IMR-90 (cell line): ENCODE data around the gene DSCAM. TPM values are rescaled to one million over a fixed set of nuclear protein-coding genes. Genes with fewer than 3 reads are reported as not detected.

Experiments used
- ATAC-seq: fragments of 200-7000 bp; cut with Tn5 transposase; 2 replicates; pipeline ENCODE4 v1.9.1; 2020; ENCODE audit warnings: low read depth, mild to moderate bottlenecking, moderate library complexity
- BruUV-seq: library from RNA; stranded (reverse); fragments of 400-500 nt; replicated peaks from 2 replicates; lab custom pipeline; 2021; lab: Mats Ljungman, UMichigan
- CTCF ChIA-PET: fragments of 300-600 bp; formaldehyde crosslinking; extraction: SDS; loops from one replicate; lab custom pipeline; 2021; ENCODE audit warnings: antibody characterized with exemption; lab: Yijun Ruan, JAX
- POLR2A ChIA-PET: fragments of 300-600 bp; sonication (Branson Sonifier 250); formaldehyde crosslinking; loops from one replicate; lab custom pipeline; 2022; ENCODE audit warnings: antibody characterized with exemption; ENCODE audit not compliant: unreplicated experiment; lab: Charles Lee
- DNase-seq: peaks from one replicate; pipeline ENCODE4 v3.0.0; 2013
- H2AFZ ChIP-seq: replicated peaks from 2 replicates; pipeline ENCODE3; 2013; ENCODE audit warnings: low read length, mild to moderate bottlenecking; ENCODE audit not compliant: poor library complexity
- H2AK5ac ChIP-seq: 2 replicates; pipeline ENCODE4 v1.6.1; 2013; ENCODE audit warnings: low read depth, low read length, inconsistent platforms
- H2AK9ac ChIP-seq: replicated peaks from 2 replicates; pipeline ENCODE3; 2013; ENCODE audit warnings: mild to moderate bottlenecking, low read depth, low read length, moderate library complexity; ENCODE audit not compliant: poor library complexity
- H2BK120ac ChIP-seq: 2 replicates; pipeline ENCODE4 v1.6.1; 2013; ENCODE audit warnings: low read depth, low read length, inconsistent platforms
- H2BK15ac ChIP-seq: 3 replicates; pipeline ENCODE4 v1.6.1; 2013; ENCODE audit warnings: low read depth, low read length, inconsistent platforms
- H2BK20ac ChIP-seq: 2 replicates; pipeline ENCODE4 v1.6.1; 2013; ENCODE audit warnings: low read depth, mild to moderate bottlenecking, inconsistent platforms, low read length, moderate library complexity
- H2BK5ac ChIP-seq: 2 replicates; pipeline ENCODE4 v1.6.1; 2013; ENCODE audit warnings: mild to moderate bottlenecking, low read depth, low read length, inconsistent platforms; ENCODE audit not compliant: poor library complexity, severe bottlenecking
- H3K14ac ChIP-seq: replicated peaks from 2 replicates; pipeline ENCODE4 v1.6.1; 2013; ENCODE audit warnings: low read depth, low read length, inconsistent platforms
- H3K18ac ChIP-seq: 2 replicates; pipeline ENCODE4 v1.6.1; 2013; ENCODE audit warnings: low read depth, low read length, control low read depth
- H3K23ac ChIP-seq: 2 replicates; pipeline ENCODE4 v1.6.1; 2013; ENCODE audit warnings: low read depth, low read length, inconsistent platforms
- H3K27ac ChIP-seq: 2 replicates; pipeline ENCODE4 v1.5.1; 2013; ENCODE audit warnings: mild to moderate bottlenecking, control low read depth, low read length; ENCODE audit not compliant: insufficient read depth
- H3K27me3 ChIP-seq: 2 replicates; pipeline ENCODE4 v1.6.1; 2013; ENCODE audit warnings: low read length; ENCODE audit not compliant: control insufficient read depth, insufficient read depth
- H3K36me3 ChIP-seq: 2 replicates; pipeline ENCODE4 v1.6.1; 2013; ENCODE audit warnings: low read length, mixed read lengths; ENCODE audit not compliant: control insufficient read depth, insufficient read depth
- H3K4ac ChIP-seq: 2 replicates; pipeline ENCODE4 v1.6.1; 2013; ENCODE audit warnings: low read depth, low read length, inconsistent platforms
- H3K4me1 ChIP-seq: 2 replicates; pipeline ENCODE4 v1.6.1; 2013; ENCODE audit warnings: low read length, mixed read lengths; ENCODE audit not compliant: control insufficient read depth, insufficient read depth
- H3K4me2 ChIP-seq: 2 replicates; pipeline ENCODE4 v1.6.1; 2013; ENCODE audit warnings: low read depth, mild to moderate bottlenecking, control low read depth, low read length, moderate library complexity
- H3K4me3 ChIP-seq: 2 replicates; pipeline ENCODE4 v1.5.1; 2013; ENCODE audit warnings: low read depth, mild to moderate bottlenecking, control low read depth, low read length, moderate library complexity; ENCODE audit not compliant: insufficient read depth
- H3K56ac ChIP-seq: 2 replicates; pipeline ENCODE4 v1.6.1; 2013; ENCODE audit warnings: low read length, inconsistent platforms; ENCODE audit not compliant: insufficient read depth; ENCODE audit errors: extremely low read depth
- H3K79me1 ChIP-seq, 2 experiments: 2 replicates each; pipeline ENCODE4 v1.6.1; 2013; ENCODE audit warnings: low read length in 2 of 2, inconsistent platforms in 1 of 2, low read depth in 1 of 2
- H3K9ac ChIP-seq: 2 replicates; pipeline ENCODE4 v1.6.1; 2013; ENCODE audit warnings: low read depth, low read length, control low read depth
- H3K9me1 ChIP-seq: 2 replicates; pipeline ENCODE4 v1.6.1; 2013; ENCODE audit warnings: low read length, inconsistent platforms; ENCODE audit not compliant: insufficient read depth
- H3K9me3 ChIP-seq: 2 replicates; pipeline ENCODE4 v1.6.1; 2013; ENCODE audit warnings: low read length; ENCODE audit not compliant: control insufficient read depth, insufficient read depth
- H4K20me1 ChIP-seq: 2 replicates; pipeline ENCODE4 v1.6.1; 2013; ENCODE audit warnings: low read length, inconsistent platforms; ENCODE audit not compliant: insufficient read depth
- H4K5ac ChIP-seq: 2 replicates; pipeline ENCODE4 v1.6.1; 2013; ENCODE audit warnings: mild to moderate bottlenecking, low read depth, low read length, control low read depth
- H4K8ac ChIP-seq, 2 experiments: 2 replicates each; pipeline ENCODE4 v1.6.1; 2013; ENCODE audit warnings: low read depth in 2 of 2, low read length in 2 of 2, control low read depth in 1 of 2, inconsistent platforms in 1 of 2
- H4K91ac ChIP-seq: 2 replicates; pipeline ENCODE4 v1.6.1; 2013; ENCODE audit warnings: low read depth, low read length, inconsistent platforms; ENCODE audit not compliant: insufficient read depth
- CHD1 ChIP-seq: IDR thresholded peaks from 2 replicates; pipeline ENCODE4 v1.6.1; 2012; ENCODE audit warnings: low read depth, low read length, improper control_type of control experiment
- MAFK ChIP-seq: IDR thresholded peaks from 2 replicates; pipeline ENCODE4 v1.6.1; 2012; ENCODE audit warnings: low read depth, low read length, improper control_type of control experiment
- MXI1 ChIP-seq: IDR thresholded peaks from 2 replicates; pipeline ENCODE4 v1.6.1; 2012; ENCODE audit warnings: low read depth, mild to moderate bottlenecking, low read length, moderate library complexity, borderline replicate concordance
- POLR2A ChIP-seq: IDR thresholded peaks from 2 replicates; pipeline ENCODE4 v1.6.1; 2012; ENCODE audit warnings: mild to moderate bottlenecking, low read depth, low read length
- RAD21 ChIP-seq: IDR thresholded peaks from 2 replicates; pipeline ENCODE4 v1.6.1; 2012; ENCODE audit warnings: low read length, improper control_type of control experiment
- RCOR1 ChIP-seq: IDR thresholded peaks from 2 replicates; pipeline ENCODE4 v1.6.1; 2012; ENCODE audit warnings: mild to moderate bottlenecking, low read length, improper control_type of control experiment; ENCODE audit not compliant: insufficient replicate concordance
- USF2 ChIP-seq: fragments of 150-350 bp; IDR thresholded peaks from 2 replicates; pipeline ENCODE4 v1.6.1; 2017; ENCODE audit warnings: mild to moderate bottlenecking, antibody characterized with exemption, low read length, low read depth
- WGBS, 2 experiments: methylation state at CpG; one replicate each; pipeline versions ENCODE4 v1.1.5 to v1.1.7; 2013; ENCODE audit warnings: missing lambda C conversion rate in 2 of 2; ENCODE audit not compliant: insufficient read length in 1 of 2; ENCODE audit errors: extremely low coverage in 2 of 2; 5-methylcytosine and 5-hydroxymethylcytosine counted together
- dilution Hi-C: fragments of 300-500 bp; cut with HindIII; formaldehyde crosslinking; loops from one replicate; pipeline ENCODE4 v1.14.3; 2018; ENCODE audit warnings: low sequenced_read_pairs; ENCODE audit not compliant: unreplicated experiment
- in situ Hi-C: fragments of 300-500 bp; cut with MboI; formaldehyde crosslinking; loops from 3 replicates; pipeline ENCODE4 v1.14.3; 2019; ENCODE audit warnings: low sequenced_read_pairs, inconsistent platforms, mixed read lengths
- intact Hi-C: fragments of 100-400 bp; cut with micrococcal nuclease; formaldehyde crosslinking; loops from 2 replicates; pipeline ENCODE4 v1.10.0; 2022
- polyA plus RNA-seq, 3 experiments: library from polyadenylated mRNA; depleted of rRNA; stranded (reverse); fragments of >200 nt; gene quantifications; 2 replicates each; pipeline ENCODE4 v1.2.3, GENCODE V29; 2012; ENCODE audit warnings: low replicate concordance in 1 of 3
- total RNA-seq: library from RNA; depleted of rRNA; stranded (reverse); fragments of >200 nt; gene quantifications from 2 replicates; pipeline ENCODE4 v1.2.3, GENCODE V29; 2012

Gene DSCAM
- total and polyA plus RNA-seq, 2 of the 4 experiments (the other 2 are of a cell fraction) = under 0.01 to 0.02 TPM

- Histone ChIP-seq H2BK120ac (no peak overlapping the region), H3K4ac (no peak overlapping the region), H2BK15ac (no peak overlapping the region), H2AFZ (no peak overlapping the region), H3K27me3 (no peaks in the 10 kb centered on the region), H3K18ac (no peak overlapping the region), H2AK5ac (no peak overlapping the region), H3K9me1 (no peaks in the 10 kb centered on the region), H3K9ac (no peak overlapping the region), H4K8ac (no peak overlapping the region), H3K56ac (no peak overlapping the region), H2BK20ac (no peak overlapping the region), H3K36me3 (no peaks in the 10 kb centered on the region), H3K4me3 (no peak overlapping the region), H4K20me1 (no peaks in the 10 kb centered on the region), H3K4me1 (no peaks in the 10 kb centered on the region), H3K4me2 (no peak overlapping the region), H4K91ac (no peak overlapping the region), H3K14ac (no peak overlapping the region), H3K27ac (no peak overlapping the region), H2BK5ac (no peak overlapping the region), H3K9me3 (peaks cover 13% of the 10 kb centered on the region; the same call in 1 of the 2 replicates), H4K5ac (no peak overlapping the region), H3K23ac (no peak overlapping the region), H2AK9ac (no peak overlapping the region), H3K79me1 (no peaks in the 10 kb centered on the region)
- dilution Hi-C loops (no loop called here), intact Hi-C loops (no loop called here), in situ Hi-C loops (loop anchor here (25.0 kb wide), 1 partner anchor 90 kb away; no protein-coding TSS in a partner anchor)
- BruUV-seq = no TSS peak
- no peak for ATAC-seq
- POLR2A ChIA-PET = no interaction called here
- WGBS, 2 experiments = no CpG with 5 or more reads among the region's 2 CpGs
- CTCF ChIA-PET = no interaction called here
- no peak for TF ChIP-seq POLR2A
- no peak for TF ChIP-seq CHD1
- no peak for TF ChIP-seq RAD21
- TF ChIP-seq MXI1 = no peak
- TF ChIP-seq RCOR1 = no peak
- no peak for TF ChIP-seq MAFK
- no peak for TF ChIP-seq USF2
- DNase-seq = no peak
These were observed 94.8 kb downstream of the DSCAM start for GRCh38 chr21:40752125-40752524.
